Tibial nerve (tissue), 4 donors: ENCODE data around the gene DLGAP1. TPM values are rescaled to one million over a fixed set of nuclear protein-coding genes. Genes with fewer than 3 reads are reported as not detected.

ENCODE experiments used
- DNase-seq, 2 donors: peaks; one replicate each; pipeline ENCODE4 v3.0.0-alpha.2; 2019; ENCODE audit warnings: low spot score in 2 of 2
- H3K27ac ChIP-seq, 4 donors: fragments of 200-600 bp; sonication (generic) in 3 of 4; one replicate each; pipeline ENCODE4 v1.5.1; 2017 to 2019; ENCODE audit warnings: mild to moderate bottlenecking in 1 of 4
- H3K27me3 ChIP-seq, 2 donors: fragments of 200-600 bp; sonication (generic) in 1 of 2; one replicate each; pipeline versions ENCODE4 v1.5.1 to v1.6.0; 2017 to 2019
- H3K36me3 ChIP-seq, 3 donors: fragments of 200-600 bp; sonication (generic); one replicate each; pipeline ENCODE4 v1.5.1; 2018 to 2019
- H3K4me1 ChIP-seq, 4 donors: fragments of 200-600 bp; sonication (generic) in 3 of 4; one replicate each; pipeline ENCODE4 v1.5.1; 2017 to 2019
- H3K4me3 ChIP-seq, 4 donors: fragments of 200-600 bp; sonication (generic) in 3 of 4; one replicate each; pipeline ENCODE4 v1.5.1; 2017 to 2019; ENCODE audit warnings: mild to moderate bottlenecking in 1 of 4, moderate library complexity in 1 of 4
- H3K9me3 ChIP-seq, 4 donors: fragments of 200-600 bp; sonication (generic) in 3 of 4; one replicate each; pipeline ENCODE4 v1.5.1; 2017 to 2019
- CTCF ChIP-seq, 5 experiments: fragments of 200-600 bp in 3 of 5; fragments of 450-650 bp in 2 of 5; sonication (generic) in 3 of 5; IDR thresholded peaks; one replicate each; pipeline ENCODE4 v1.5.1; 2016 to 2019; ENCODE audit warnings: antibody characterized with exemption in 5 of 5, mild to moderate bottlenecking in 3 of 5, moderate library complexity in 2 of 5
- EP300 ChIP-seq, 2 donors: sonication (generic); formaldehyde crosslinking; IDR thresholded peaks; one replicate each; pipeline ENCODE4 v1.6.1; 2017; ENCODE audit warnings: antibody characterized with exemption in 2 of 2, mild to moderate bottlenecking in 1 of 2
- POLR2A ChIP-seq, 2 donors: fragments of 450-650 bp; IDR thresholded peaks; one replicate each; pipeline ENCODE4 v1.6.1; 2017; ENCODE audit warnings: antibody characterized with exemption in 2 of 2, mild to moderate bottlenecking in 2 of 2, moderate library complexity in 2 of 2
- WGBS, 2 donors: methylation state at CpG; one replicate each; pipeline ENCODE4 v1.1.5; 2018; 5-methylcytosine and 5-hydroxymethylcytosine counted together
- total RNA-seq, 4 donors: library from RNA; depleted of rRNA; stranded (reverse); fragments of >200 nt; gene quantifications; one replicate each; pipeline ENCODE4 v1.1.0, GENCODE V29; 2016

DLGAP1 gene
- total RNA-seq, 4 donors from 2014 or later = 1.5 to 18.3 (median 2.5) TPM

GRCh38 chr18:3572761-3573160 is 882.3 kb downstream of the DLGAP1 start:
- WGBS, 2 donors = 80 to 83% methylated on average over 1 of the region's 1 CpG
- Histone ChIP-seq H3K9me3 (no peaks in the 10 kb centered on the region), H3K27me3 (no peaks in the 10 kb centered on the region), H3K36me3 (no peaks in the 10 kb centered on the region), H3K4me3 (no peak overlapping the region), H3K4me1 (no peaks in the 10 kb centered on the region), H3K27ac (no peak overlapping the region)
- TF ChIP-seq POLR2A (IDR thresholded peaks at IDR 0.05) (no peak), EP300 (IDR thresholded peaks at IDR 0.05) (no peak), CTCF (IDR thresholded peaks at IDR 0.05) (no peak)
- no peak for DNase-seq

GRCh38 chr18:3566851-3567250 is 888.3 kb downstream of the DLGAP1 start:
- no peaks in the 10 kb centered on the region for H3K4me1 ChIP-seq
- peaks cover 0 to 17% (median 0%) of the 10 kb centered on the region in 4 donors for H3K9me3 ChIP-seq
- TF ChIP-seq EP300 (IDR thresholded peaks at IDR 0.05) = no peak
- no peak for TF ChIP-seq POLR2A (IDR thresholded peaks at IDR 0.05)
- TF ChIP-seq CTCF (IDR thresholded peaks at IDR 0.05) = no peak
- H3K36me3 ChIP-seq = no peaks in the 10 kb centered on the region
- no peak overlapping the region for H3K4me3 ChIP-seq
- no peaks in the 10 kb centered on the region for H3K27me3 ChIP-seq
- DNase-seq = no peak
- H3K27ac ChIP-seq = no peak overlapping the region

GRCh38 chr18:3560755-3561154 is 894.4 kb downstream of the DLGAP1 start:
- Histone ChIP-seq H3K9me3 (peaks cover 0 to 17% (median 0%) of the 10 kb centered on the region in 4 donors), H3K4me3 (no peak overlapping the region), H3K36me3 (no peaks in the 10 kb centered on the region), H3K27me3 (no peaks in the 10 kb centered on the region), H3K4me1 (no peaks in the 10 kb centered on the region), H3K27ac (no peak overlapping the region)
- no peak for DNase-seq
- no peak for TF ChIP-seq POLR2A (IDR thresholded peaks at IDR 0.05)
- no peak for TF ChIP-seq EP300 (IDR thresholded peaks at IDR 0.05)
- no peak for TF ChIP-seq CTCF (IDR thresholded peaks at IDR 0.05)
- WGBS, 2 donors = 78 to 79% methylated on average over 3 of the region's 3 CpGs

GRCh38 chr18:3554811-3555427 is 900.2 kb downstream of the DLGAP1 start:
- Histone ChIP-seq H3K4me1 (no peaks in the 10 kb centered on the region), H3K27me3 (no peaks in the 10 kb centered on the region), H3K36me3 (no peaks in the 10 kb centered on the region), H3K27ac (no peak overlapping the region), H3K9me3 (no peaks in the 10 kb centered on the region), H3K4me3 (no peak overlapping the region)
- DNase-seq = no peak
- TF ChIP-seq POLR2A (IDR thresholded peaks at IDR 0.05) = no peak
- no peak for TF ChIP-seq CTCF (IDR thresholded peaks at IDR 0.05)
- no peak for TF ChIP-seq EP300 (IDR thresholded peaks at IDR 0.05)
- 52% methylated on average over 2 of the region's 2 CpGs for WGBS, 2 donors

- no peak for TF ChIP-seq EP300 (IDR thresholded peaks at IDR 0.05)
- no peak for TF ChIP-seq CTCF (IDR thresholded peaks at IDR 0.05)
- Histone ChIP-seq H3K36me3 (no peaks in the 10 kb centered on the region), H3K4me3 (no peak overlapping the region), H3K9me3 (no peaks in the 10 kb centered on the region), H3K27me3 (no peaks in the 10 kb centered on the region), H3K4me1 (no peaks in the 10 kb centered on the region), H3K27ac (no peak overlapping the region)
- 57 to 59% methylated on average over 9 of the region's 9 CpGs for WGBS, 2 donors
- DNase-seq = no peak
These were observed 901.0 kb downstream of the DLGAP1 start for GRCh38 chr18:3554091-3554601.
